Astrocyte of the hippocampus (primary cell): ENCODE measurements around the gene COX20.
A peak's percentile ranks its signal among the peaks of the same experiment; 100 is the strongest.
"Not testable (repeated sequence)": the region's sequence is repeated elsewhere in the genome, so short reads cannot be mapped to it uniquely, and the experiment has no call there.

ENCODE experiments used
- DNase-seq: peaks from one replicate; pipeline ENCODE4 v3.0.0; 2011; ENCODE audit warnings: low read depth, low spot score

The COX20 gene

GRCh38 chr1:244835276-244836134 lies at the start of gene COX20:
COX20 (plus strand) TSS chr1:244835658; CDS start chr1:244835715, 57 bp downstream.
- peak; percentile 97 for DNase-seq

- DNase-seq = no peak
Measured at GRCh38 chr1:244788493-244789275, 46.8 kb upstream of the COX20 start.

GRCh38 chr1:244789276-244789580 lies 46.2 kb upstream of the COX20 start:
- DNase-seq = no peak

DNA sequence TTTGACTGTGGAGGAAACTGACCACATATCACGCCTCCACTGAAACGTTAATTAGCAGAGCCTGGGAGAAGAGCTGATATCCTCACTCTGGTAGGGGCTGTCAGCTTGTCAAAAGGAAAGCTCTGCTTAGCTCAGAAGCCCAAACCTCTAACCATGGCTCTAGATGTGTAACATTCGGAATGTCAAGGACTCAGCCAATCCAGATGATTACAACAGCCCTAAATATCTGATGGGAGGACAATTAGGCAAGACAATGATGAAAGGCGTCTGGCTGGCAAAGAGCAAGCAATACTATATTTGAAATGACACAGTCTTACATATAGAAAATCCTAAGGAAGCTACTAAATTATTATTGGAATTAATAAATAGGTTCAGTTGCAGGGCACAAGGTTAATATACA lies 45.7 kb upstream of the COX20 start:
- no peak for DNase-seq

GRCh38 chr1:244791061-244791460 lies 44.4 kb upstream of the COX20 start:
- no peak for DNase-seq

GRCh38 chr1:244792188-244792850 lies 43.1 kb upstream of the COX20 start:
- no peak for DNase-seq

DNA sequence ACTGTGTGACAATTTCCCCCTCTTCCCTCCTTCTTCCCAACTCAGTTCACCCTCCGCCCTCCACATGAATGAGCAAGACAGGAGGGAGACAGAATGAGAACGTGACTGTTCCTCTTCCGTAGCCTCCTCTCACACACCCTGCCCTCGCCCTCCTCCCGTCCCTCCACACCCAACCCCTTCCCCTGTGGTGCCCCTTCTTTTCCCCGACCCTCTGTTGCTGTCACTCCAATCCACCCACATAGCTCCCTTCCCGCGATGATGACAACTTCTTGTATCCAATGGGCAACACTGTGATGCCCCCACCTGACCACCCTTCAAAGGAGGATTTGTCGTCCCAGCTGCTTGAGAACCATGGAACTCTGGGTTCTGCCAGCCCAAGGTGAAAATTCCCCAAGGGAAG lies 41.4 kb upstream of the COX20 start:
- no peak for DNase-seq

- DNase-seq = not testable (repeated sequence)
Measured at GRCh38 chr1:244794516-244794915, 40.9 kb upstream of the COX20 start.

- DNase-seq = peak; percentile 83
Measured at GRCh38 chr1:244796719-244797406, 38.6 kb upstream of the COX20 start.

DNA sequence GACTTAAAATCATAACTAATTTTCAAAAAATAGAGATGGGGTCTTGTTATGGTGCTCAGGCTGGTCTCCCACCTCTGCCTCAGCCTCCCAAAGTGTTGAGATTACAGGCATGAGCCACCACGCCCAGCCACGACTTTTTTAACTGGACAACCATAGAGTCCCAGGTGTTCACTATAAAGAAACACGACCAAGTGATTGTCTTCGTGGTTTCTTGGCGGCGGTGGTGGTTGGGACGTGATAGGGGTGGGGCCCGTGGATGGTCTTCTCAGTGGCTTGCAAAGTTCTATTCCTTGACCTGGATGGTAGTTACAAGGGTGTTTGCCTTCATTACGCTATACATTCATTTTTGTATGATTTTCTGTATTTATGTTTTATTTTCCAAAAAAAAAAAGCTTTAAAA lies 34.6 kb upstream of the COX20 start:
- DNase-seq = no peak

DNA sequence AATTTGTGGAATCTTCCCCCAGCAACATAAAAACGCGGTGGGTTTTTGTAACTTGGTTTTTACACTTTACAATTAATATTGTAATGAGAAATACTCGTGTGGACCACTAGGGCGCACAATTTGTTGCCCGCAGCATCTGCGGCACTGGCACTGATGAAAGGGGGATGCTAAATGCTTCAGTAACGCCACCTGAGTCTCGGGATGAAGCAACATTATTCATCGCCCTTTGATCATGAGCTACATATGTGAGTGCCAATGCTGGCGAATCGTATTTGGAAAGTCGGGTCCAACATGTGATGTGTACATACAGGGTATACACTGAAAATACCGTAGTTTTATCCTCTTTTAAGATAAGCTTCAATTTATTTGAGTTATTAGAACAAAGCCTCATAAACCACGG lies 34.2 kb upstream of the COX20 start:
- peak; percentile 31 for DNase-seq

DNA sequence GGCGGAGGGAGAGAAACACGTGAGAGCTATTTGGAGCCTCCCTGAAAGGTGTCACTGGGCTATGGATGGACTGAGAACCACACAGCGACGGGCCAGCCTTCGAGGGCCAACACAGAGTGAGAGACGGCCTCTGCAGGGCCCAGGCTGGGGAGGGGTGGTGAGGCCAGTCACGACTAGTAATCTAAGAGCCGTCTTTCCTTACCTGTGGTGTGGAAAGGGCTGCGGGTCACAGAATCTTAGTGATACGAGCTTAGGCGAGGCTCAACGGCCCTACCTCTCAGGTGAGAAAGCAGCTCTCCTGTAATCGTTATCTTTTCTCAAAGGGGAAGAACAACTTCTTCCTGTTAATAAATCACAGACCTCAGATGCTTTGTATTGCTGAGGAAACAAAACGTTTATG lies 33.4 kb upstream of the COX20 start:
- DNase-seq = no peak

DNA sequence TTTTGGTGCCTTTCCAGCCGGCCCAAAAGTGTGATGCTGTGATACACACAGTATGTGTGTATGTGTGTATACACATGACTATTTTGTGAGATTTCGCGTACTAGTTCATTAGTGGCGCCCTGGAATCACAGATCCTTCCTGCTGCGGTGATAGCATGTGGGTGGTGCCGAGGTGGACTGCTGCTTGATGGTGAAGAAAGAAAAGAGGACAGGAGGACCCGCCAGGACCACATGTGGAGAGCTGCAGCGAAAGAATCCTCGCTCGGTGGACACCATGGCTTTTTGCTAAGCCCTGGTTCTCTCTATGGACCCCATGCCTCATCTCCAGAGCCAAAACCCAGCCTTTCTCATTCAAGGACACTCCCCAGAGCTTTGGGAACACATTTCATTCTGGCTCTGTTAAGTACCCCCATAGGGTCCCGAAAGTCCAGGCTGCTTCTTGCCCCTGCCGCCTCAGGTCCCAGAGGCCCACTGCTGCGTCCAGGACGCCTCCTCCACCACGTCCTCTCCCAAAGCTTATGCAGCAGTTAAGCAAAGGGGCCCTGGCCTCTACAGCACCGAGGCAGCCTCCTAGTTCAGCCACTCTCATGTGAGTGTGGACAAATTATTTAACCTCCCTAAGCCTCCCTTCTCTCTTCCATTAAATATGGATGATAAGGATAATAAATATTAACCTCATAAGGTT lies 32.8 kb upstream of the COX20 start:
- DNase-seq = no peak

DNA sequence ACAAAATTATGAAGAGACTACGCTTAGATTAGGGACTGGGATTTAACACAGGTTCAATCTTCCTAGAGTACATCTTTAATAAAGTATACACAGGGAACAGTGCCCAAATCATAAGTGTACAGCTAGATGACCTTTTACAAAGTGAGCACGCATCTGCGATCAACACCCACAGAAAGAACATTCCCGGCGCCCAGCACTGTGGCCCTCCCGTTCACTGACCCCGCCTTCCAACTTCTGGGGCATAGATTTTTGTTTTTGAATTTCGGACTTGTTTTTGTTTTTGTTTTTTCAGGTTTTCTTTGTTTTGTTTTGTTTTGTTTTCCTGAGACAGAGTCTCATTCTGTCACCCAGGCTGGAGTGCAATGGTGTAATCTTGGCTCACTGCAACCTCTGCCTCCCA lies 30.6 kb upstream of the COX20 start:
- no peak for DNase-seq

DNA sequence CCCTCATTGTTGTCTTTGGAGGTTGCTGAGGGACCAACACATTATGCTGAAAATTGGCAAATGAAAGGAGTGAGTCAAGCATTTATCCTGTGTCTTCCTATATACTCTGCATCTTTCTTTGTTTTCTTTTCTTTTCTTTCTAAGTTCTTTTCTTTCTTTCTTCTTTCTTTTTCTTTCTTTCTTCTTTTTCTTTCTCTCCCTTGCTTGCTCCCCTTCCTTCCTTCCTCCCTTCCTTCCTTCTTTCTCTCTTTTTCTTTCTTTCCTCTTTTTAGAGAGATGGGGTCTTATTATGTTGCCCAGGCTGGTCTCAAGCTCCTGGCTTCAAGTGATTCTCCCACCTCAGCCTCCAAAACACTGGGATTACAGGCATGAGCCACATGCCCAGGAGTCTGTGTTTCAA lies 28.3 kb upstream of the COX20 start:
- no peak for DNase-seq

GRCh38 chr1:244810221-244810620 lies 25.2 kb upstream of the COX20 start:
- no peak for DNase-seq

- DNase-seq = no peak
Measured at GRCh38 chr1:244813327-244813726, 22.1 kb upstream of the COX20 start.

GRCh38 chr1:244815600-244816099 lies 19.8 kb upstream of the COX20 start:
- DNase-seq = no peak

GRCh38 chr1:244817415-244817894 lies 18.0 kb upstream of the COX20 start:
- DNase-seq = no peak

GRCh38 chr1:244820131-244820530 lies 15.3 kb upstream of the COX20 start:
- DNase-seq = no peak

DNA sequence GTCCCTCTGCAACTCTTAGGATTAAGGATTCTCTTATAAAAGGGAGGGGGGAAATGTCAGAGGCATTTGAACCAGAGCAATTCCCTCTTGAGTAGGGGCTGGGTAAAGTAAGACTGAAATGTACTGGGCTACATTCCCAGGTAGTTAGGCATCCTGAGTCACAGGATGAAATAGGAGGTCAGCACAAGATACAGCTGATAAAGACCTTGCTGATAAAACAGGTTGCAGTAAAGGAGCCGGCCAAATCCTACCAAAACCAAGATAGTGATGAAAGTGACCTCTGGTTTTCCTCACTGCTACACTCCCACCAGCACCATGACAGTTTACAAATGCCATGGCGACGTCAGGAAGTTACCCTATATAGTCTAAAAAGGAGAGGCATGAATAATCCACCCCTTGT lies 14.3 kb upstream of the COX20 start:
- DNase-seq = no peak
